ENCODE measurements around the gene PDGFRB.

PDGFRB gene

GRCh38 chr5:150080696-150081435 is 74.8 kb downstream of the PDGFRB start:
- FAIRE-seq = no peak

- no peak for FAIRE-seq
These were observed 75.7 kb downstream of the PDGFRB start for GRCh38 chr5:150079909-150080461.

- no peak for FAIRE-seq
These were observed 76.6 kb downstream of the PDGFRB start for GRCh38 chr5:150078802-150079689.

GRCh38 chr5:150077996-150078801 is 77.4 kb downstream of the PDGFRB start:
- no peak for FAIRE-seq

GRCh38 chr5:150077060-150077459 is 78.6 kb downstream of the PDGFRB start:
- FAIRE-seq = no peak

- no peak for FAIRE-seq
These were observed 79.8 kb downstream of the PDGFRB start for GRCh38 chr5:150075806-150076205.

- FAIRE-seq = no peak
These were observed 80.4 kb downstream of the PDGFRB start for GRCh38 chr5:150075233-150075632.

GRCh38 chr5:150073677-150074076 is 82.0 kb downstream of the PDGFRB start:
- no peak for FAIRE-seq

GRCh38 chr5:150073086-150073625 is 82.5 kb downstream of the PDGFRB start:
- FAIRE-seq = no peak

GRCh38 chr5:150070821-150071220 is 84.8 kb downstream of the PDGFRB start:
- FAIRE-seq = no peak

GRCh38 chr5:150069672-150070627 is 85.7 kb downstream of the PDGFRB start:
- FAIRE-seq = no peak

- no peak for FAIRE-seq
These were observed 86.5 kb downstream of the PDGFRB start for GRCh38 chr5:150068961-150069645.

GRCh38 chr5:150068472-150068871 is 87.2 kb downstream of the PDGFRB start:
- no peak for FAIRE-seq

GRCh38 chr5:150068071-150068470 is 87.6 kb downstream of the PDGFRB start:
- no peak for FAIRE-seq

- no peak for FAIRE-seq
These were observed 88.2 kb downstream of the PDGFRB start for GRCh38 chr5:150067405-150067960.

GRCh38 chr5:150066901-150067396 is 88.7 kb downstream of the PDGFRB start:
- no peak for FAIRE-seq

GRCh38 chr5:150066436-150066835 is 89.2 kb downstream of the PDGFRB start:
- FAIRE-seq = no peak

GRCh38 chr5:150065886-150066285 is 89.8 kb downstream of the PDGFRB start:
- no peak for FAIRE-seq

- no peak for FAIRE-seq
These were observed 90.3 kb downstream of the PDGFRB start for GRCh38 chr5:150065346-150065745.

- no peak for FAIRE-seq
These were observed 90.9 kb downstream of the PDGFRB start for GRCh38 chr5:150064681-150065220.
